ENCODE results near the gene SLC35F3.

SLC35F3 gene

DNA sequence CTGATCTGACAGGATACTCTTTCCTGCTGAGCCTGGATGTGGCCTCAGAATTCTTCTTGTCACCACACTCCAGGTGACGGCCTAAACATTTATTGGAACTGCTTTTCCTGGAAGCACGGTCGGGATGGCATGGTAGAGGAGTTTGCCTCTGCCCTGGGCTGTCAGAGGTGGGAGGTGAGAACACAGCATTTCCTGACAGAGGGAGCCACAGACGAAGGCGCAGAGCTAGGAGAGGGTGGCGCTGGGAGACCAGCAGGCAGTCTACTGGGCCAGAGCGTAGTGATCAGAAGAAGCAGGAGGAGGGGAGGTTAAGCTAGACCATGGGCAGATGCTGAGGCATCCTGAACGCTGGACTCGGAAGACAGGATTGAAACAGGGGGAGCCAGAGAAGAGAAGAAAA is 315.2 kb downstream of the SLC35F3 start:
- TF ChIP-seq MAX (IDR thresholded peaks at IDR 0.05) (no peak), EP300 (IDR thresholded peaks at IDR 0.05; ENCODE audit: borderline replicate concordance) (no peak), TCF12 (IDR thresholded peaks at IDR 0.05; ENCODE audit: low read depth) (no peak), TEAD4 (IDR thresholded peaks at IDR 0.05) (no peak), FOXM1 (IDR thresholded peaks at IDR 0.05; ENCODE audit: borderline replicate concordance, low read depth) (no peak), RAD21 (IDR thresholded peaks at IDR 0.05; ENCODE audit: low read depth) (no peak), TAF1 (IDR thresholded peaks at IDR 0.05; ENCODE audit: low read depth) (no peak), YY1 (IDR thresholded peaks at IDR 0.05; ENCODE audit: low read depth) (no peak), USF1 (IDR thresholded peaks at IDR 0.05) (no peak), NFIC (IDR thresholded peaks at IDR 0.05) (no peak)
- TF ChIP-seq, protein P1, sequence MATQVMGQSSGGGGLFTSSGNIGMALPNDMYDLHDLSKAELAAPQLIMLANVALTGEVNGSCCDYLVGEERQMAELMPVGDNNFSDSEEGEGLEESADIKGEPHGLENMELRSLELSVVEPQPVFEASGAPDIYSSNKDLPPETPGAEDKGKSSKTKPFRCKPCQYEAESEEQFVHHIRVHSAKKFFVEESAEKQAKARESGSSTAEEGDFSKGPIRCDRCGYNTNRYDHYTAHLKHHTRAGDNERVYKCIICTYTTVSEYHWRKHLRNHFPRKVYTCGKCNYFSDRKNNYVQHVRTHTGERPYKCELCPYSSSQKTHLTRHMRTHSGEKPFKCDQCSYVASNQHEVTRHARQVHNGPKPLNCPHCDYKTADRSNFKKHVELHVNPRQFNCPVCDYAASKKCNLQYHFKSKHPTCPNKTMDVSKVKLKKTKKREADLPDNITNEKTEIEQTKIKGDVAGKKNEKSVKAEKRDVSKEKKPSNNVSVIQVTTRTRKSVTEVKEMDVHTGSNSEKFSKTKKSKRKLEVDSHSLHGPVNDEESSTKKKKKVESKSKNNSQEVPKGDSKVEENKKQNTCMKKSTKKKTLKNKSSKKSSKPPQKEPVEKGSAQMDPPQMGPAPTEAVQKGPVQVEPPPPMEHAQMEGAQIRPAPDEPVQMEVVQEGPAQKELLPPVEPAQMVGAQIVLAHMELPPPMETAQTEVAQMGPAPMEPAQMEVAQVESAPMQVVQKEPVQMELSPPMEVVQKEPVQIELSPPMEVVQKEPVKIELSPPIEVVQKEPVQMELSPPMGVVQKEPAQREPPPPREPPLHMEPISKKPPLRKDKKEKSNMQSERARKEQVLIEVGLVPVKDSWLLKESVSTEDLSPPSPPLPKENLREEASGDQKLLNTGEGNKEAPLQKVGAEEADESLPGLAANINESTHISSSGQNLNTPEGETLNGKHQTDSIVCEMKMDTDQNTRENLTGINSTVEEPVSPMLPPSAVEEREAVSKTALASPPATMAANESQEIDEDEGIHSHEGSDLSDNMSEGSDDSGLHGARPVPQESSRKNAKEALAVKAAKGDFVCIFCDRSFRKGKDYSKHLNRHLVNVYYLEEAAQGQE (IDR thresholded peaks at IDR 0.05; ENCODE audit: low read depth): no peak

- TF ChIP-seq CEBPB (IDR thresholded peaks at IDR 0.05) (no peak), FOXM1 (IDR thresholded peaks at IDR 0.05; ENCODE audit: borderline replicate concordance, low read depth) (no peak), TAF1 (IDR thresholded peaks at IDR 0.05; ENCODE audit: low read depth) (no peak), CREB1 (IDR thresholded peaks at IDR 0.05; ENCODE audit: low read depth) (no peak)
- TF ChIP-seq, protein P1 (IDR thresholded peaks at IDR 0.05; ENCODE audit: low read depth): no peak
Observed at GRCh38 chr1:234221601-234222000, 317.1 kb downstream of the SLC35F3 start.

DNA sequence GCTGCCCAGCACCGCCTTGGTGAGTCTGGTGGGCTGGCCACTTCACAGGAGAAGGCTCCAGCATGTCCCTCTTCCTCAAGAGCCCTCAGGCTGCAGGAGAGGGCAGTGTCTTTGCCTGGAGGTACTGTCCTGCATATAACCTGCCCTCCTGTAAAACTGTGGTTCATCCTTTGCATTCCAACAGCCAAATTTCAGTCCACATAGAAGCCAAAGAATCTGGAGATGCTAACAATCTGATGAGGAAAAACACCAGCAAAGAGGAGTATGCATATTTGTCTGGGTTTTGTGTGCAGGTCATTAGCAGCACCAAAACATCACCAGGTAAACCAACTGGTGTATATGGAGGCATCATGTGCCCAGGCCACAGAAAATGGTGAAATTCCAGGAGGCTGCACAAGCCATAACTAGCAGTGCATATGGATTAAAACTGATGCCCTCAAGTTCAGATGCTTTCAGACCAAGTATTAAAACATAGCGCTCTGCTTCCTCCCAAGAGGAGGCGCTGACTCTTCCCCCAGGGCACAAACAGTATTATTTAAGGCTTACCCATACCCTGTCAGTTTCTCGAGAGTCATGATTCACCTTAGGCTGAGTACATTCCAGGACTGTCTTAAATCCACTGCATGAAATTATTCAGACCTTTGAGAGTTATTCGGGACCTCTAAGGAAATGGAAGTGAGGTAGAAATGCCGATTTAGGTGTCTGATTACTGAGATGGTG is 318.2 kb downstream of the SLC35F3 start:
- TF ChIP-seq EP300 (IDR thresholded peaks at IDR 0.05; ENCODE audit: borderline replicate concordance) (no peak), CREB1 (IDR thresholded peaks at IDR 0.05; ENCODE audit: low read depth) (no peak), ZBTB7A (IDR thresholded peaks at IDR 0.05; ENCODE audit: low read depth) (no peak), NFIC (IDR thresholded peaks at IDR 0.05) (no peak), TEAD4 (IDR thresholded peaks at IDR 0.05) (no peak), USF1 (IDR thresholded peaks at IDR 0.05) (no peak), CEBPB (IDR thresholded peaks at IDR 0.05) (no peak), TCF12 (IDR thresholded peaks at IDR 0.05; ENCODE audit: low read depth) (no peak), YY1 (IDR thresholded peaks at IDR 0.05; ENCODE audit: low read depth) (no peak), MAX (IDR thresholded peaks at IDR 0.05) (no peak), EGR1 (IDR thresholded peaks at IDR 0.05) (no peak)

- TF ChIP-seq YY1 (IDR thresholded peaks at IDR 0.05; ENCODE audit: low read depth): no peak
- TF ChIP-seq NFIC (IDR thresholded peaks at IDR 0.05): no peak
- no peak for TF ChIP-seq CEBPB (IDR thresholded peaks at IDR 0.05)
- no peak for TF ChIP-seq EGR1 (IDR thresholded peaks at IDR 0.05)
- TF ChIP-seq ZBTB7A (IDR thresholded peaks at IDR 0.05; ENCODE audit: low read depth): no peak
- TF ChIP-seq FOXM1 (IDR thresholded peaks at IDR 0.05; ENCODE audit: borderline replicate concordance, low read depth): no peak
Observed at GRCh38 chr1:234226113-234226818, 321.8 kb downstream of the SLC35F3 start.

GRCh38 chr1:234226819-234227165 is 322.3 kb downstream of the SLC35F3 start:
- TF ChIP-seq USF1 (IDR thresholded peaks at IDR 0.05) (no peak), NFIC (IDR thresholded peaks at IDR 0.05) (no peak), FOXM1 (IDR thresholded peaks at IDR 0.05; ENCODE audit: borderline replicate concordance, low read depth) (no peak), MAX (IDR thresholded peaks at IDR 0.05) (no peak), YY1 (IDR thresholded peaks at IDR 0.05; ENCODE audit: low read depth) (no peak), ZBTB7A (IDR thresholded peaks at IDR 0.05; ENCODE audit: low read depth) (no peak), TEAD4 (IDR thresholded peaks at IDR 0.05) (no peak)
- TF ChIP-seq, protein P1 (IDR thresholded peaks at IDR 0.05; ENCODE audit: low read depth): no peak

Measured in Ishikawa (cell line).